ENCODE data around the gene YAP1.

The YAP1 gene

GRCh38 chr11:102272047-102272824 is 162.0 kb downstream of the YAP1 start:
- DNase-seq: no peak

- DNase-seq: no peak
These were observed 164.4 kb downstream of the YAP1 start for GRCh38 chr11:102274628-102275027.

GRCh38 chr11:102276362-102276761 is 166.1 kb downstream of the YAP1 start:
- DNase-seq: no peak

GRCh38 chr11:102276783-102277182 is 166.5 kb downstream of the YAP1 start:
- DNase-seq: no peak

- no peak for DNase-seq
These were observed 169.5 kb downstream of the YAP1 start for GRCh38 chr11:102279641-102280170.

GRCh38 chr11:102280245-102280833 is 170.1 kb downstream of the YAP1 start:
- no peak for DNase-seq

All from nucleus accumbens (tissue), 56 donors.